GF-D8 (cell line): ENCODE results near the gene GDAP2.
"Not testable (repeated sequence)": the region's sequence is repeated elsewhere in the genome, so short reads cannot be mapped to it uniquely, and the experiment has no call there.

ENCODE experiments used
- DNase-seq: peaks from one replicate; lab custom pipeline; 2025; lab: John Stamatoyannopoulos, UW

GDAP2 gene

GRCh38 chr1:117899801-117900200 is 29.6 kb downstream of the GDAP2 start:
- no peak for DNase-seq

- no peak for DNase-seq
These were observed 31.9 kb downstream of the GDAP2 start for GRCh38 chr1:117897551-117897950.

- DNase-seq: peak; percentile 10
These were observed 33.8 kb downstream of the GDAP2 start for GRCh38 chr1:117895482-117896114.

GRCh38 chr1:117894078-117894477 is 35.3 kb downstream of the GDAP2 start:
- no peak for DNase-seq

DNA sequence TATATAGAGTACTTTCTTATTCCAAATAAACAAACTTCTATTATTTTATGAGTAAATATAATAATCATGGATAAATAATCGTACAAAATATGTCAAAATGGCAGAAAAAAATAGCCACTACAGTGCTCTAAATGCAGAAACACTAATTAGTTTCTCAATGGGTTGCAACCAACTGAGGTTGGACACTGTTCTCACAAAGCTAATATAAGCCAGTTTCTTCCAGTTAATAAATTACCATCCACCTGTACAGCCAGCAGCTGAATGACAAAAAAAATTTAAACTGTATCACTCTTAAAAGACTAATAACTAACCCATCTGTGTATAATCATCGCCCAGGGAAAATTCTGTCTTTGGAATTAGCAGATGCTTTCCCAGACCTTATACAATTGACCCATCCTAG is 36.9 kb downstream of the GDAP2 start:
- DNase-seq: no peak

DNA sequence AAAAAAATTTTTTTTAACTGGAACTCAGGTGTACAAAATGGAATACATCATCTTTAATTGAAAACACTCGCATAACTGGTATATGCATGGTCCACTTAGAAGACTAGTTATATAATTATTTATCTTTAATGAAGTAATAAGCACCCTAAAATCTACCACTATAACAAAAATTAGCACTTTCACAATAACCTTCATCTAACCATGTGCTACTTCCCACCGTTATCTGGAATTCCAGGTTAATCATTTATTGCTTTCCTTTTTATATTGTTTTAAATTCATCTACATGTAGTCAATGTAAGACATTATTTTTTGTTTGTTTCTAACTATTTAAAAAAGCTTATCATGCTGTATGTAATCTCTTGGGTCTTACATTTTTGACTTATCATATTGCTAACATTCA is 39.0 kb downstream of the GDAP2 start:
- no peak for DNase-seq

GRCh38 chr1:117886101-117886795 is 43.2 kb downstream of the GDAP2 start:
- no peak for DNase-seq

DNA sequence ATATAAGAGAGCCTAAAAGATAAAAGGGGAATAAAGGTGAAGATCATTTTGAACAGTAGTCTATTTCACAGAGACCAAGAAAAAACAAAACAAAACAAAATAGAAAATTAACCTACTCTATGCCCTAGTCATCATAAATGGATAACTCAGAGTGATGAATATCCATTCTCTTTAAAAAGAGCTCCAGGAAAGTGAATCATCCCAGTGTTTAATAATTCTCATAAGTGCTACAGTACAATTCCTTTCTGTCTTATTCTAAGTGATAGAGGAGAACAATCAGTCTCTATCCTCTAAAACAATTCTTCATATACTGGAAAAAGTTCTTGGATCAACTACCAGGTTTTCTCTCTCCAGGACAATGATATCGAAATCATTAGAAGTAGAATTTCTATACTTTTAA is 45.8 kb downstream of the GDAP2 start:
- DNase-seq: no peak

GRCh38 chr1:117879284-117879683 is 50.1 kb downstream of the GDAP2 start:
- DNase-seq: no peak

DNA sequence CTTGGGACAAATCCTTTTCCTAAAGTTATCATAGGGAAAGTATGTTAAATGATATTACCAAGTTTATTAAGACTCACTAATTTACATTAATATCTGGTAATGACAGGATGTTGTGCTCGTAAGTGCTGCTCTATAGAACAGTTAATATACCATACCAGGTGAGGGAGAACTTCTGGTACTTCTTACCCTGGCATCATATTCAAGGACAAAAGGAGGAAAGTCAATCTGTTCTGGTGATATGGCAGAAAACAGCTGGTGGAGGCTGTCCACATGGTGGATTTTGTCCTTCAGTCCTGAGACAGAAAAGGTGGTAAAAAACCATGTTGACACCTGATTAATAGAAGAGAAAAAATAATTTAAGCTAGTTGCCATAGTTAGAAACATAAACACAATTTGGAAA is 51.6 kb downstream of the GDAP2 start:
- no peak for DNase-seq

- DNase-seq: no peak
These were observed 58.4 kb downstream of the GDAP2 start for GRCh38 chr1:117871013-117871412.

DNA sequence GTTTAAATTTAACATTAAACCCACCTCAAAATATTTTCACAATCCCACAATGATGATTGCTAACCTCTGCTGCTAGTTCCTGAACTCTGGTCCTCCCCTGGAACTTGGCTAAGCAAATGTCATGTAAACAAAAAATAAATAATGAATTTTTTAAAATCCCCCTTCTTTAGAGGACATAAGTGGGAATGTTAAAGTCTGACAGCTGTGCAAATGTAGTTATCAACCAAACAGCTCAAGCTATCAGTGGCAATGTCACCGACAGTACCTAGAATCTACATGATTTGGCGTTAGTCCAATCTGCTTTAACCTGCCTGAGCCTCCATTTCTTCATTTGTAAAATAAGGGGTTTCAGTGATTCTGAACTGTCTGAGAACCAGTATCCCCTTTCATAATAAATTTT is 67.7 kb downstream of the GDAP2 start:
- DNase-seq: no peak

DNA sequence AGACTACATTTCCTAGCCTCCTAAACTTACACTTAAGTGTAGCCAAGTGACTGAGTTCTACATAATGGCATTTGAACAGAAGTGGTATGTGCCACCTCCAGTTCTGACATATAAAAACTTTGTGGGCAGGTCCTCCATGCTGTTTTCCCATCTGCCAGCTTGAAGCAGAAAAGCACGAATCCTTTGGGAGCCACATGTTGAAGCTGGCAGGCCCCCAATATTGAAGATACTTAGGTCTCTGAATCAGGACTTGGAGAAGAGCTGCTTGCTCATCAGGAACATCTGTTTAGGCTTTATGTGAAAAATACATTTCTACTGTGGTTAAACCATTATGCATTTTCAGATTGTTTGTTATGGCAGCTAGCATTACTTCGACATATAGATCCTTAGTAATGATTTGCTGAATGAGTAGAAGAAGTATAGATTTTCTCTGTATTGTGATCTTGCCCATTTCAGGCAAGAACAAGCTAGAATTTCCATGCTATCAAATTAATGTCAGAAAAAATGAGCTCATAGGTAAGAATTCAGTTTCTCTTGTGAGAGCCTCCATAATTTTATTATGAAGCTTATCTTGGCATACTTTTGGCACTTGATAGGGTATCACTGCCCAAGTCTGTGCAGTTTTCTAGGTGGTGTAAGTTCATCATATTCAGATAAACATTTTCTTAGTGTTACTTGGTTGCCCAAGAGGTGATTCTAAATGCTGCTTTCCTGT is 68.4 kb downstream of the GDAP2 start:
- no peak for DNase-seq

GRCh38 chr1:117859901-117860300 is 69.5 kb downstream of the GDAP2 start:
- DNase-seq: no peak

DNA sequence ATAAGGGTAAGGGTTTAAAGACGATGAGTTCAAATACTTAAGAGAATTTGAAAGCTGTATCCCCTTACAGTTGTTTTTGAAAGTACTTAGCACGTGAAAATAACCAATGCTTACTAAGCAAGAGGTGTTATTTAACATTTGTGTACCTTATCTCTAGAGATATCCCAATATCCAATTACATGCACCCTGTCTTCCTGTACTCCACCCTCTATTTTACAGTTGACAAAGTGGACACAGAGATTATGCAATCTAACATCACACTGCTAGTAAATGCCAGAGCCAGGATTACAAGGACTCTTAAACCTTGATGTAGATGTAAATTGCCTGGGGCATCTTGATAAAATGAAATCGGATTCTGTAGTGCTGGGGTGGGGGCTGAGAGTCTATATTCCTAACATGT is 72.0 kb downstream of the GDAP2 start:
- DNase-seq: no peak

- no peak for DNase-seq
These were observed 76.4 kb downstream of the GDAP2 start for GRCh38 chr1:117852853-117853553.

DNA sequence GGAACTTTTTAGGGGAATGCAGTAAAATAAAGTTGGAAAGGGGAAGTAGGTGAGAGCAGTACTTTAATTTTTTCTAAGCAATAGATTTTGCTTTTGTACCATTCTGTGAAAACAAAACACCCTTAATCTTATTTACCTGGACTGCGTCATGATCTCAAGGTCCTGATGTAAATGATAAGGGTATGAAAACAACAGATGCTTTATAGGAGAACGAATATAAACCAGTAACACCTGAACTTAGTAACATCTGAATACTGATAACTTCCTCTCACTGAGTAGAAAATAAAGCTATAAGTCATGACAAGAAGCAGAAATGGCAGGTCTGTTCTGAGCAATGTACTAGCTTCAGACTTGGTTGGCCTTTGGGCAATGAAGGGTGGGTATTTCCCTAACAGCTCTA is 77.7 kb downstream of the GDAP2 start:
- DNase-seq: no peak

- DNase-seq: no peak
These were observed 82.6 kb downstream of the GDAP2 start for GRCh38 chr1:117846674-117847425.

GRCh38 chr1:117844478-117844877 is 84.9 kb downstream of the GDAP2 start:
- not testable (repeated sequence) for DNase-seq

DNA sequence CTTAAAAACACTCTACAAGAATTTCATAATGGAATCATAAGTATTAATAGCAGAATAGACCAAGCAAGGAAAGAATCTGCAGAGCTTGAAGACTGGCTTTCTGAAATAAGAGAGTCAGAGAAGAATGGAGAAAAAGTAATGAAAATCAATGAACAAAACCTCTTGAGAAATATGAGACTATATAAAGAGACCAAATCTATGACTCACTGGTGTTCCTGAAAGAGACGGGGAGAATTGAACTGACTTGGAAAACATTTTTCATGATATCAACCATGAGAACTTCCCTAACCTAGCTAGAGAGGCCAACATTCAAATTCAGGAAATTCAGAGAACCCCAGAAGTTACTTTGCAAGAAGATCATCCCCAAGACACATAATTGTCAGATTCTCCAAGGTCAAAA is 85.6 kb downstream of the GDAP2 start:
- DNase-seq: no peak

- no peak for DNase-seq
These were observed 86.8 kb downstream of the GDAP2 start for GRCh38 chr1:117842408-117843170.
